Measurements from ENCODE around the gene ZNF81.
"Not testable (repeated sequence)": the region's sequence is repeated elsewhere in the genome, so short reads cannot be mapped to it uniquely, and the experiment has no call there.

ZNF81 gene

GRCh38 chrX:47933946-47934345, 97.2 kb downstream of the ZNF81 start:
- no peak for DNase-seq (ENCODE audit: low read depth, low spot score)

DNA sequence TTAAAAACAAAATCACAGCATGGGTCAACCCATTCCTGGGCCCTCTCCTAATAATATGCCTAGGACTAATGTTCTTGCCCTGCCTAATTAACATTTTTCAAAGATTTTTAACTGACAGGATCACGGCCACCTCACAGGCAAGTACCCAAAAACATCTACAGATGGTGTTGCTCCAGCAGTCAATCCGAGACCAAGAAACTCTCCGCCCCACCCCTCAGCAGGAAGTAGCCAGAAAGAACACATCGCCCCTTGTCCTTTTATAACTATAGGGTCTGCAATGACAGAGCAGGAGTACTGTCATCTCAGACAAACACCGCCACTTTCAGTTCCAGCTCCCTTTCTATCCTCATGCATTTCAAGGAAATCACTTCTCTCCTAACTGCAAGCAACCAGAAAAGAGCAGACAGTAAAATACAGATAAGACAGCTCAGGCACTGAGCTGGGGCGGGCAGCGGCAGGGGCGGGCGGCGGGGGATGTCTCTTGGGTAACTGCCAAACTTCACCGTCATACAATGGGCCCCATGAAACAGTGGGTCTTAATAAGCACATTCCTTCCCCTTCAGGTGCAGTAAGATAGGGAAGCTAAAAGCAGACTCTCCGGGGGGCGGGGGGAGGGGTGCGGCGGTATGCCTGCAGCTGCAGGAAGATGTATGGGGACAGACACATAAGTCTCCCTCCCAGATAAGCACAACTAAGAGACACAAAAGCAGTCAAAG, 99.7 kb downstream of the ZNF81 start:
- peak; percentile 63 for DNase-seq (ENCODE audit: low read depth, low spot score)

GRCh38 chrX:47936940-47937317, 100.2 kb downstream of the ZNF81 start:
- no peak for DNase-seq (ENCODE audit: low read depth, low spot score)

GRCh38 chrX:47940448-47940847, 103.7 kb downstream of the ZNF81 start:
- no peak for DNase-seq (ENCODE audit: low read depth, low spot score)

GRCh38 chrX:47941423-47941822, 104.7 kb downstream of the ZNF81 start:
- DNase-seq (ENCODE audit: low read depth, low spot score), result no peak

GRCh38 chrX:47955295-47955694, 118.6 kb downstream of the ZNF81 start:
- DNase-seq (ENCODE audit: low read depth, low spot score), result not testable (repeated sequence)

- no peak for DNase-seq (ENCODE audit: low read depth, low spot score)
Measured at GRCh38 chrX:47956016-47956415, 119.3 kb downstream of the ZNF81 start.

GRCh38 chrX:47958206-47958605, 121.5 kb downstream of the ZNF81 start:
- DNase-seq (ENCODE audit: low read depth, low spot score), result not testable (repeated sequence)

- peak; percentile 60 for DNase-seq (ENCODE audit: low read depth, low spot score)
Measured at GRCh38 chrX:47958761-47959342, 122.2 kb downstream of the ZNF81 start.

GRCh38 chrX:47960406-47960805, 123.7 kb downstream of the ZNF81 start:
- DNase-seq (ENCODE audit: low read depth, low spot score), result no peak

DNA sequence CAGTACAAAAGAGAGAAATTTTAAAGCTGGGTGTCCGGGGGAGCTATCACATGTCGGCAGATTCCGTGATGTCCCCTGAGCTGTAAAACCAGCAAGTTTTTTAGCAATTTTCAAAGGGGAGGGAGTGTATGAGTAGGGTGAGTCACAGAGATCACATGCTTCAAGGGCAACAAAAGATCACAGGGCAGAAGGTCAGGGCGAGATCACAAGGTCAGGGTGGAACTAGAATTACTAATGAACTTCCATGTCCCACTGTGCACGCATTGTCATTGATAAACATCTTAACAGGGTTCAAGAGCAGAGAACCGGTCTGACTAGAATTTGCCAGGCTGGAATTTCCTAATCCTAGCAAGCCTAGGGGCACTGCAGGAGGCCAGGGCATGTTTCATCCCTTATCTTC, 125.1 kb downstream of the ZNF81 start:
- DNase-seq (ENCODE audit: low read depth, low spot score), result not testable (repeated sequence)

GRCh38 chrX:47965526-47965925, 128.8 kb downstream of the ZNF81 start:
- DNase-seq (ENCODE audit: low read depth, low spot score), result not testable (repeated sequence)
